Testis (tissue), 3 donors: ENCODE results near the gene MILR1. TPM values are rescaled to one million over a fixed set of nuclear protein-coding genes. Genes with fewer than 3 reads are reported as not detected.
A peak's percentile ranks its signal among the peaks of the same experiment; 100 is the strongest.
"Not testable (repeated sequence)": the region's sequence is repeated elsewhere in the genome, so short reads cannot be mapped to it uniquely, and the experiment has no call there.

Experiments used
- DNase-seq: peaks from one replicate; pipeline ENCODE4 v3.0.0-alpha.2; 2019
- H3K27ac ChIP-seq, 2 donors: fragments of 200-600 bp; sonication (generic); one replicate each; pipeline ENCODE4 v1.5.1; 2019
- H3K27me3 ChIP-seq: fragments of 200-600 bp; sonication (generic); one replicate; pipeline ENCODE4 v1.5.1; 2019
- H3K36me3 ChIP-seq: fragments of 200-600 bp; sonication (generic); one replicate; pipeline ENCODE4 v1.5.1; 2017; ENCODE audit warnings: low read depth; ENCODE audit errors: missing control alignments
- H3K4me1 ChIP-seq: fragments of 200-600 bp; sonication (generic); one replicate; pipeline ENCODE4 v1.5.1; 2019
- H3K4me3 ChIP-seq, 2 donors: fragments of 200-600 bp; sonication (generic); one replicate each; pipeline ENCODE4 v1.5.1; 2017 to 2019
- H3K9me3 ChIP-seq: fragments of 200-600 bp; sonication (generic); one replicate; pipeline ENCODE4 v1.5.1; 2017
- POLR2A ChIP-seq: fragments of 450-650 bp; IDR thresholded peaks from one replicate; pipeline ENCODE4 v1.6.1; 2017; ENCODE audit warnings: antibody characterized with exemption, mild to moderate bottlenecking, moderate library complexity
- WGBS, 2 donors: methylation state at CpG; one replicate each; pipeline ENCODE4 v1.1.5; 2018; 5-methylcytosine and 5-hydroxymethylcytosine counted together
- intact Hi-C: fragments of 100-400 bp; cut with DNase I; formaldehyde crosslinking; loops from one replicate; pipeline ENCODE4 v1.15.1; 2023; ENCODE audit warnings: low total_unique reads
- polyA plus RNA-seq: library from polyadenylated mRNA; stranded (reverse); fragments of 350-450 nt; fragmentation: Illumina TruSeq; extraction: RNeasy Lipid Tissue Mini Kit (QIAGEN cat#74804); gene quantifications from one replicate; pipeline ENCODE4 v1.2.3, GENCODE V29; 2014; ENCODE audit warnings: low read depth, low replicate concordance; ENCODE audit not compliant: insufficient read depth
- total RNA-seq, 2 donors: library from RNA; depleted of rRNA; stranded (reverse); fragments of >200 nt; gene quantifications; one replicate each; pipeline ENCODE4 v1.2.3, GENCODE V29; 2016
- TF ChIP-seq, protein P1 (sequence below), 3 experiments: fragments of 450-650 bp in 2 of 3; fragments of 200-600 bp in 1 of 3; sonication (generic) in 1 of 3; IDR thresholded peaks; one replicate each; pipeline ENCODE4 v1.5.1; 2016 to 2019; ENCODE audit warnings: antibody characterized with exemption in 3 of 3, mild to moderate bottlenecking in 2 of 3, moderate library complexity in 1 of 3

MILR1 gene
- total and polyA plus RNA-seq, 3 donors from 2014 or later: 3.1 to 5.5 (median 3.7) TPM

DNA sequence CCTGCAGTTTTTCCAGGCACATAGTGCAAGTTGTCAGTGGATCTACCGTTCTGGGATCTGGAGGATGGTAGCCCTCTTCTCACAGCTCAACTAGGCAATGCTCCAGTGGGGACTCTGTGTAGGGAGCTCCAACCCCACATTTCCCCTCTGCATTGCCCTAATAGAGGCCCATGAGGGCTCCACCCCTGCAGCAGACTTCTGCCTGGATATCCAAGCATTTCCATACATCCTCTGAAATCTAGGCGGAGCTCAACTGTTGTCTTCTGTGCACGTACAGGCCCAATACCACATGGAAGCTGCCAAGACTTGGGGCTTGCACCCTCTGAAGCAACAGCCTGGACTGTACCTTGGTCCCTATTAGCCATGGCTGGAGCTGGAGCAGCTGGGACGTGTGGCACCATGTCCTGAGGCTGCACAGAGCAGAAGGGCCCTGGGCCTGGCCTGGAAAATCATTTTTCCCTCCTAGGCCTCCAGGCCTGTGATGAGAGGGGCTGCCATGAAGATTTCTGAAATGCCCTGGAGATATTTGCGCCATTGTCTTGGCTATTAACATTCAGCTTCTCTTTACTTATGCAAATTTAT lies 10.9 kb upstream of the MILR1 start:
- H3K36me3 ChIP-seq: no peaks in the 10 kb centered on the region
- intact Hi-C loops: no loop called here
- no peak for DNase-seq
- H3K4me1 ChIP-seq: no peaks in the 10 kb centered on the region
- H3K27me3 ChIP-seq: no peaks in the 10 kb centered on the region
- no peaks in the 10 kb centered on the region for H3K9me3 ChIP-seq
- H3K27ac ChIP-seq: no peak overlapping the region
- H3K4me3 ChIP-seq: no peak overlapping the region
- no peak for TF ChIP-seq POLR2A
- TF ChIP-seq, protein P1, sequence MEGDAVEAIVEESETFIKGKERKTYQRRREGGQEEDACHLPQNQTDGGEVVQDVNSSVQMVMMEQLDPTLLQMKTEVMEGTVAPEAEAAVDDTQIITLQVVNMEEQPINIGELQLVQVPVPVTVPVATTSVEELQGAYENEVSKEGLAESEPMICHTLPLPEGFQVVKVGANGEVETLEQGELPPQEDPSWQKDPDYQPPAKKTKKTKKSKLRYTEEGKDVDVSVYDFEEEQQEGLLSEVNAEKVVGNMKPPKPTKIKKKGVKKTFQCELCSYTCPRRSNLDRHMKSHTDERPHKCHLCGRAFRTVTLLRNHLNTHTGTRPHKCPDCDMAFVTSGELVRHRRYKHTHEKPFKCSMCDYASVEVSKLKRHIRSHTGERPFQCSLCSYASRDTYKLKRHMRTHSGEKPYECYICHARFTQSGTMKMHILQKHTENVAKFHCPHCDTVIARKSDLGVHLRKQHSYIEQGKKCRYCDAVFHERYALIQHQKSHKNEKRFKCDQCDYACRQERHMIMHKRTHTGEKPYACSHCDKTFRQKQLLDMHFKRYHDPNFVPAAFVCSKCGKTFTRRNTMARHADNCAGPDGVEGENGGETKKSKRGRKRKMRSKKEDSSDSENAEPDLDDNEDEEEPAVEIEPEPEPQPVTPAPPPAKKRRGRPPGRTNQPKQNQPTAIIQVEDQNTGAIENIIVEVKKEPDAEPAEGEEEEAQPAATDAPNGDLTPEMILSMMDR (IDR thresholded peaks at IDR 0.05): no peak
- whole genome bisulfite sequencing, 2 donors: 87 to 90% methylated on average over 5 of the region's 5 CpGs

DNA sequence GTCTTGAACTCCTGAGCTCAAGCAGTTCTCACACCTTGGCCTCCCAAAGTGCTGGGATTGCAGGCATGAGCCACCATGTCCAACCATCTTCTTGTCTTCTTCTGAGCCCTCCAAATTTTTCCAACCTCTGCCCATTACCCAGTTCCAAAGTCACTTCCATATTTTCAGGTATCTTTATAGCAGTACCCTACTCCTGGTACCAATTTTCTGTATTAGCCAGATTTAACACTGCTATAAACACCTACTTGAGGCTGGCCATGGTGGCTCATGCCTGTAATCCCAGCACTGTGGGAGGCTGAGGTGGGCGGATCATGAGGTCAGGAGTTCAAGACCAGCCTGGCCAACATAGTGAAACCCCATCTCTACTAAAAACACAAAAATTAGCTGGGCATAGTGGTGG lies 9.4 kb upstream of the MILR1 start:
- H3K27ac ChIP-seq, H3K9me3 ChIP-seq, H3K4me3 ChIP-seq, H3K36me3 ChIP-seq, H3K27me3 ChIP-seq, intact Hi-C loops, H3K4me1 ChIP-seq, DNase-seq: not testable (repeated sequence)
- WGBS, 2 donors: 88 to 91% methylated on average over 1 of the region's 1 CpG

DNA sequence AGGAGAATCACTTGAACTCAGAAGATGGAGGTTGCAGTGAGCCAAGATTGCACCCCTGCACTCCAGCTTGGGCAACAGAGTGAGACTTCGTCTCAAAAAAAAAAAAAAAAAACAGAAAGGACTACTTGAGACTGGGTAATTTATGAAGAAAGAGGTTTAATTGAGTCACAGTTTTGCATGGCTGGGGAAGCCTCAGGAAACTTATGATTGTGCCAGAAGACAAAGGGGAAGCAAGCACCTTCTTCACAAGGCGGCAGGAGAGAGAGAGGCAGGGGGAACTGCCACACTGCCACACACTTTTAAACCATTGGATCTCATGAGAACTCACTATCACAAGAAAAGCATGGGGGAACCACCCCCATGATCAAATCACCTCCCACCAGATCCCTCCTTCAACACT lies 9.0 kb upstream of the MILR1 start:
- WGBS, 2 donors: 94 to 96% methylated on average over 2 of the region's 2 CpGs

GRCh38 chr17:64441772-64442540 lies 7.0 kb upstream of the MILR1 start:
- Histone ChIP-seq H3K4me1 (no peaks in the 10 kb centered on the region), H3K27me3 (no peaks in the 10 kb centered on the region), H3K36me3 (no peaks in the 10 kb centered on the region), H3K4me3 (no peak overlapping the region), H3K9me3 (no peaks in the 10 kb centered on the region), H3K27ac (no peak overlapping the region)
- intact Hi-C loops: no loop called here
- peak; percentile 19 for DNase-seq
- WGBS, 2 donors: 52 to 73% methylated on average over 10 of the region's 10 CpGs
- no peak for TF ChIP-seq POLR2A
- TF ChIP-seq, protein P1 (IDR thresholded peaks at IDR 0.05): no peak

More for the DNA sequence above, 9.0 kb upstream of the MILR1 start:
- Histone ChIP-seq H3K27me3 (no peaks in the 10 kb centered on the region), H3K27ac (no peak overlapping the region), H3K36me3 (no peaks in the 10 kb centered on the region), H3K4me1 (no peaks in the 10 kb centered on the region), H3K9me3 (no peaks in the 10 kb centered on the region), H3K4me3 (no peak overlapping the region)
- DNase-seq: no peak
- TF ChIP-seq POLR2A: no peak
- TF ChIP-seq, protein P1 (IDR thresholded peaks at IDR 0.05): no peak
- intact Hi-C loops: no loop called here

DNA sequence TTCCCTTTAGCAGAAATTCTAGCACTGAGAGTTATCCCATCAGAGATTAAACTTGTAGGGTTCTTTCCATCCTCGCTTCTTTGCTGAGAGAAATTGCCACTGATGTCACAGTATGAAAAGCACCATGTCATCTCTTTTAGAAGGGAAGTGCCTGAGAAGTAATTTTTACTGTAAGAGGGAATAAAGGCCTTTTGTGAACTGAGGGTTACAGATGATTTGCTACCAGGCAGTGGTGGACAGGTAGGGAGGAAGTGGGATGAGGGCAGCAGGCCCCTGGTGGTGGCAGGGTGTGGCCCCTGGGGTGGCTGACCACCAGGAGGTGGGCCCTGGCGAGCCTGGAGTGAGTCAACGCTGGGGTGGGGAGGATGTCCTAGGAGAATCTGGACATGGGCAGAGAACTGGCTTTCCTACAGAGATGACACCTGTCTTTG lies 6.4 kb upstream of the MILR1 start:
- H3K4me3 ChIP-seq: no peak overlapping the region
- intact Hi-C loops: no loop called here
- TF ChIP-seq, protein P1 (IDR thresholded peaks at IDR 0.05): no peak
- no peak for TF ChIP-seq POLR2A
- no peak overlapping the region for H3K27ac ChIP-seq
- H3K4me1 ChIP-seq: no peaks in the 10 kb centered on the region
- WGBS, 2 donors: 80 to 90% methylated on average over 3 of the region's 3 CpGs
- no peaks in the 10 kb centered on the region for H3K27me3 ChIP-seq
- no peaks in the 10 kb centered on the region for H3K9me3 ChIP-seq
- H3K36me3 ChIP-seq: no peaks in the 10 kb centered on the region
- no peak for DNase-seq
